HG03439 (cell line): Measurements from ENCODE around the gene GCC2.
"Not testable (repeated sequence)": the region's sequence is repeated elsewhere in the genome, so short reads cannot be mapped to it uniquely, and the experiment has no call there.

Experiments
- ATAC-seq: cut with Tn5 transposase; IDR thresholded peaks from one replicate; pipeline ENCODE4 v1.9.1; 2021; ENCODE audit warnings: mild to moderate bottlenecking, moderate library complexity; ENCODE audit not compliant: unreplicated experiment

Gene GCC2

GRCh38 chr2:108448678-108449409 is at the start of gene GCC2:
Gene GCC2, plus strand, starts transcription at chr2:108449206. Its CDS starts 69 bp downstream, at chr2:108449275.
- peak; percentile 99 for ATAC-seq

GRCh38 chr2:108399479-108399878 is 49.5 kb upstream of the GCC2 start:
- ATAC-seq = no peak

- ATAC-seq = no peak
Measured at GRCh38 chr2:108401800-108402199, 47.2 kb upstream of the GCC2 start.

GRCh38 chr2:108403494-108403893 is 45.5 kb upstream of the GCC2 start:
- ATAC-seq = no peak

- no peak for ATAC-seq
Measured at GRCh38 chr2:108404784-108405397, 44.1 kb upstream of the GCC2 start.

GRCh38 chr2:108407864-108408729 is 40.9 kb upstream of the GCC2 start:
- no peak for ATAC-seq

GRCh38 chr2:108409768-108410167 is 39.2 kb upstream of the GCC2 start:
- ATAC-seq = no peak

- no peak for ATAC-seq
Measured at GRCh38 chr2:108412995-108413710, 35.9 kb upstream of the GCC2 start.

GRCh38 chr2:108413711-108414095 is 35.3 kb upstream of the GCC2 start:
- no peak for ATAC-seq

- no peak for ATAC-seq
Measured at GRCh38 chr2:108414256-108414876, 34.6 kb upstream of the GCC2 start.

- no peak for ATAC-seq
Measured at GRCh38 chr2:108414945-108415344, 34.1 kb upstream of the GCC2 start.

- ATAC-seq = no peak
Measured at GRCh38 chr2:108417254-108417653, 31.8 kb upstream of the GCC2 start.

GRCh38 chr2:108418416-108418815 is 30.6 kb upstream of the GCC2 start:
- no peak for ATAC-seq

GRCh38 chr2:108423067-108423466 is 25.9 kb upstream of the GCC2 start:
- ATAC-seq = no peak

GRCh38 chr2:108423502-108424251 is 25.3 kb upstream of the GCC2 start:
- ATAC-seq = no peak

- ATAC-seq = no peak
Measured at GRCh38 chr2:108428286-108429009, 20.6 kb upstream of the GCC2 start.

- not testable (repeated sequence) for ATAC-seq
Measured at GRCh38 chr2:108435578-108435977, 13.4 kb upstream of the GCC2 start.

GRCh38 chr2:108436976-108437375 is 12.0 kb upstream of the GCC2 start:
- ATAC-seq = no peak

- ATAC-seq = no peak
Measured at GRCh38 chr2:108441712-108442111, 7.3 kb upstream of the GCC2 start.
